ENCODE data around the gene NUPR2.
A peak's percentile ranks its signal among the peaks of the same experiment; 100 is the strongest.
"Not testable (repeated sequence)": the region's sequence is repeated elsewhere in the genome, so short reads cannot be mapped to it uniquely, and the experiment has no call there.

Gene NUPR2

GRCh38 chr7:56115852-56116538 is at the start of gene NUPR2:
Gene NUPR2, minus strand, starts transcription at chr7:56116417. Its CDS starts 103 bp downstream, at chr7:56116314.
- DNase-seq = no peak

GRCh38 chr7:56157238-56157790 is 41.1 kb upstream of the NUPR2 start:
- DNase-seq = no peak

- not testable (repeated sequence) for DNase-seq
These were observed 14.8 kb upstream of the NUPR2 start for GRCh38 chr7:56131062-56131461.

DNA sequence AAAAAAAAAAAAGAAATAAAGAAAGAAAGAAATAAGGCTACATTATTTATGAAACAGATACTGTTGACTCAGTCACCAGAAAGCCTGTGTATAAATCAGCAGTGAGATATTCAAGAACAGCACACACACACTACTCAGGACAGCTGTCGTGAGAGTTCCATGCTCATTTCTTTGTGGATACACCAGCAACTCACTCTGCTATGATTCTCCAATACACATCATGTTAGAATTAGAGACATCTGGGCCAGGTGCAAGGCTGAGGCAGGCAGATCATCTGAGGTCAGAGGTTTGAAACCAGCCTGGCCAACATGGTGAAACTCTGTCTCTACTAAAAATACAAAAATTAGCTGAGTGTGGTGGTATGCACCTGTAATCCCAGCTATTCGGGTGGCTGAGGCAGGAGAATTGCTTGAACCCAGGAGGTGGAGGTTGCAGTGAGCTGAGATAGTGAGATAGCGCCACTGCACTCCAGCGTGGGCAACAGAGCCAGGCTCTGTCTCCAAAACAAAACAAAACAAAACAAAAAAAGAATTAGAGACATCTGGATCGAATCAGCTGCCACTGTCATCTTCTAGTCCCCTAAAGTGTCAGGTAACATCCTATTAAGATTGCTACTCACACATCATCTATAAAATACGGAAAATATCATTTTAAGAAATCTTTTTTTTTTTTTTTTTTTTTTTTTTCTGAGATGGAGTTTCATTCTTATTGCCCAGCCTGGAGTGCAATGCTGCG is 11.2 kb upstream of the NUPR2 start:
- DNase-seq = no peak

DNA sequence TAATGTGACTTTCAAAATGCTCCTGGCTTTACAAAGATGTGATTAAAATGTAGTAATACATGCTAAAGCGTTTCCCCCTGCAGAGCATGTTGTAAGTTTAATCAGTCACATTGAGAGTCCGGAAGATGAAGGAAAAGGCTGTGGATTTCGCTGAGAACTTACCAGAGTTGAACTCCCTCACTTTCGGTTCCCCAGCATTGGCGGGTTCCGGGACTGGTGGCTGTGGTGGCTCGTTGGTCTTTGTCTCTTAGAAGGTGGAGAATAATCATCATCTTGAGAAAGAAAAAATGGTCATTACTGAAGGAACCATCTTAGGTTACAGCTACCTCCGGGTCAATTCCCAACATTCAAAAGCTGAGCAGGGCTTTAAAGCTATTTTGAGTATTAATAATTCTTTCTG is 9.6 kb upstream of the NUPR2 start:
- no peak for DNase-seq

DNA sequence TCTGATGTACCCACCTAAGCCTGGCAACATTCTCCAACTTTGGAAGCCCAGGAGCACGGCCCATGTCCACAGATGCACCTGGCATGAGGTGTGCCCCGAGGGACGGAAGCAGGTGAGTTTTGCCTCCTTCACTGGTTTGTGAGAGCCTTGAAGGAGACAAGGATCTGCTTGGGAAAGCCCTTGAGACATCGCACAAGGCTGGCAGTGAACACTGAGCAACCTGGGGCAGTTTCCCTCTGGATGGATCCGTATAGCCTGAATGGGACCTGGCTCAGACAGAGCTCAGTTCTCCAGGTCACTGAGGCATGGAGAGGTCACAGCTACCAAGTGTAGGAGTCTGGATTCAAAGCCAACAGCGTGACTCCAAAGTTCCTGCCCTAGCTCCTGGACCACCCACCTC is 8.8 kb upstream of the NUPR2 start:
- DNase-seq = no peak

- DNase-seq = no peak
These were observed 5.2 kb upstream of the NUPR2 start for GRCh38 chr7:56121440-56121839.

DNA sequence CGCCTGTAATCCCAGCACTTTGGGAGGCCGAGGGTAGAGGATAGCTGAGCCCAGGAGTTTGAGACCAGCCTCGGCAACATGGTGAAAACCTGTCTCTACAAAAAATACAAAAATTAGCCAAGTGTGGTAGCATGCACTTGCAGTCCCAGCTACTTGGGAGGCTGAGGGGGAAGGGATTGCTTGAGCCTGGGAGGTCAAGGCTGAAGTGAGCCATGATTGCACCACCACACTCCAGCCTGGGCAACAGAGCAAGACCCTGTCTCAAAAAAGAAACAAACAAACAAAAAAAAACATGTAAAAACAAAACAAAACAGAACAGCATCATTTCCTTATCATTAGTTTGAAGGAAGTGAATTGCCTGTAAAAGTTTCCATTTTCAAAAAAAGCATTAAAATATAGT is 4.0 kb downstream of the NUPR2 start:
- DNase-seq = not testable (repeated sequence)

GRCh38 chr7:56110611-56111010 is 5.6 kb downstream of the NUPR2 start:
- no peak for DNase-seq

- no peak for DNase-seq
These were observed 8.3 kb downstream of the NUPR2 start for GRCh38 chr7:56107954-56108258.

- DNase-seq = peak; percentile 100
These were observed 9.8 kb downstream of the NUPR2 start, which contains the start of gene CHCHD2 for GRCh38 chr7:56106108-56107073. Gene CHCHD2, minus strand, starts transcription at chr7:56106476. Its CDS starts 63 bp downstream, at chr7:56106413.

GRCh38 chr7:56105508-56105907 is 10.7 kb downstream of the NUPR2 start:
- peak; percentile 33 to 57 for DNase-seq

- DNase-seq = not testable (repeated sequence)
These were observed 12.1 kb downstream of the NUPR2 start for GRCh38 chr7:56104138-56104537.

GRCh38 chr7:56099653-56100052 is 16.6 kb downstream of the NUPR2 start:
- DNase-seq = no peak

DNA sequence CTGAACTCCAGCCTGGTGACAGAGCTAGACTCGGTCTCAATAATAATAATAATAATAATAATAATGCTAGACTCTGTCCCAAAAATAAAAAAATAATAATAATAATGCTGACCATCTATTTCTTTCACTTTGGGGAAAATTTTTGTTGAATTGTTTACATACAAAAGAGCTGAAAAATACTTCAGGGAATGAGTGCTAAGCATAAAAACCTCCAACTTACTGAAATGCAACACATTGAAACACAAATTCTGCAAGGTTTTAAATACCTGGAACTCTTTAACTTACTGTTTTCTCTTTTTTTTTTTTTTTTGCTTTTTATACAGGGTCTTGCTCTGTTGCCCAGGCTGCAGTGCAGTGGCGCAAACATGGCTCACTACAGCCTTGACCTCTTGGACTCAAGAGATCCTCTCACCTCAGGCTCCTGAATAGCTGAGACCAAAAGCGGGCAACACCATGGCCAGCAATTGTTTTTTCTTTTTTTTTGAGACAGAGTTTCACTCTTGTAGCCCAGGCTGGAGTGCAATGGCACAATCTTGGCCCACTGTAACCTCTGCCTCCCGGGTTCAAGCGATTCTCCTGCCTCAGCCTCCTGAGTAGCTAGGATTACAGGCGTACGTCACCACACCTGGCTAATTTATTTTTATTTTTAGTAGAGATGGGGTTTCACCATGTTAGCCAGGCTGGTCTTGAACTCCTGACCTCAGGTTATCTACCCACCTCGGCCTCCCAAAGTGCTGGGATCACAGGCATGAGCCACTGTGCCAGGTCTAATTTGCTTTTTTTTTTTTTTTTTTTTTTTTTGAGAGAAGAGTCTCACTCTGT is 17.8 kb downstream of the NUPR2 start:
- DNase-seq = not testable (repeated sequence)

GRCh38 chr7:56097700-56098099 is 18.5 kb downstream of the NUPR2 start:
- DNase-seq = no peak

DNA sequence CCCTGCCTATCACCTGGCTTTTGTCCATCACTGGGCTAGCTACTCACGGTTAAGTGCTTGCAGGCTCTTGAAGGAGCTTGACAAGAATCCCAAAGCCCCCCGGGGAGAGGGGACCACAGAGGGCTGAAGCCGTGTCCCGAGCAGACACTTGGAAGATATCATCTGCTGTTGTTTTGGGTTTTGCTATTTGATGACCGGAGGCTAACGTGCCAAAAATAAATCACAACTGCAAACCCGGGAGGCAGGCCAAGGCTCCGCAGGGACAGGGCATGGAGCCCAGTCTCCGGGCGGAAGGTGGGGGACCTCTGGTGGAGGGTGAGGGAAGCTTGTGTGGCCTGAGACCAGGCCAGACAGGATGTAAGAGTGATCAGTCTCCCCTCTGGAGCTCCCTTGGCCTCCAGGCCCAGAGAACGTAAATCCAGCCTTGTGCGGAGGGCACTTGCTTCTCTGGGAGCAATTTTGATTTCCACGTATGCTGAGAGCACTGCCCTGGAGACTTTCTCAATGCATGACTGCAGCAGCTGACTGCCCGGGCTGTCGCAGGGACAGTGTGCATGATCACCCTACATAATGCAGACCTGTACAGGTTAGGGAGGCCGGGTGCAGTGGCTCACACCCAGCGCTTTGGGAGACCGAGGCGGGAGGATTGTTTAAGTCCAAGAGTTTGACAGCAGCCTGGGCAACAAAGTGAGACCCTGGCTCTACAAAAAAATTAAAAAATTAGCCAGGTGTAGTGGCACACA is 23.3 kb downstream of the NUPR2 start, which contains the start of gene PHKG1:
TSS of gene PHKG1 (minus strand) at position 164 of the 743 bp plus-strand sequence. CDS start 4,011 bp downstream, outside the sequence.
- no peak for DNase-seq

- DNase-seq = not testable (repeated sequence)
These were observed 23.8 kb downstream of the NUPR2 start for GRCh38 chr7:56092388-56092787.

DNA sequence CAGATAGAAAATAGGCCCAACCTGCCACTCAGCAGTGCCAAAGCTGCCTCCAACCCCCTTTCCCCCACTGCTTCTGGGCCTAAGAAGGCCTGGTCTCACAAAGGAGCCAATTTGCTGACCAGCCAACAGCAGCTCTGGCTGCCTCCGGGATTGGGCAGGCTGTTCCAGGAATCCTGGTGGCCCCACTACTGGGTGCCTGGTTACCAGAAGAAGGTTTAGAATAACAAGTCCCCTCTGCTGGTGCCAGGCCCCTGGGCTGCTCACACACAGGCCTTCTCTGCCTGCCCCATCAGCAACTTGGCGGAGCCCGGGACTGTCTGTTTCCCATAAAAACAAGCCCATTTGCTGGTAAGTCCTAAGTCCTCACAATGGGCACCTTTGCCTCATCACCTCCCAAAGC is 24.6 kb downstream of the NUPR2 start:
- DNase-seq = no peak

GRCh38 chr7:56087445-56087844 is 28.8 kb downstream of the NUPR2 start:
- DNase-seq = no peak

- no peak for DNase-seq
These were observed 29.5 kb downstream of the NUPR2 start for GRCh38 chr7:56086761-56087160.

Measured in Kasumi-1 (cell line).